Naive B cell (primary cell): ENCODE measurements around the gene SCN4A. TPM values are rescaled to one million over a fixed set of nuclear protein-coding genes. Genes with fewer than 3 reads are reported as not detected.

ENCODE experiments used
- ATAC-seq, 2 donors: fragments of 150-1000 bp; cut with Tn5 transposase; 2 replicates each; pipeline ENCODE4 v1.10.0; 2021; ENCODE audit warnings: low read depth in 2 of 2, mild to moderate bottlenecking in 2 of 2, moderate library complexity in 2 of 2
- DNase-seq: peaks from one replicate; pipeline ENCODE4 v3.0.0; 2022
- H3K27ac Mint-ChIP-seq, 6 donors: one replicate each; pipeline ENCODE4 v1.8.0; 2020 to 2022; ENCODE audit warnings: mild to moderate bottlenecking in 6 of 6, mixed read lengths in 6 of 6, moderate library complexity in 5 of 6, inconsistent platforms in 2 of 6
- H3K27me3 Mint-ChIP-seq, 3 donors: one replicate each; pipeline ENCODE4 v1.8.0; 2021 to 2022; ENCODE audit warnings: mixed read lengths in 3 of 3, mild to moderate bottlenecking in 1 of 3
- H3K36me3 Mint-ChIP-seq, 2 donors: one replicate each; pipeline ENCODE4 v1.8.0; 2020 to 2022; ENCODE audit warnings: mixed read lengths in 2 of 2, inconsistent platforms in 1 of 2, mild to moderate bottlenecking in 1 of 2
- H3K4me1 Mint-ChIP-seq, 3 donors: one replicate each; pipeline ENCODE4 v1.8.0; 2020 to 2022; ENCODE audit warnings: mixed read lengths in 3 of 3, inconsistent platforms in 1 of 3, mild to moderate bottlenecking in 1 of 3, moderate library complexity in 1 of 3
- H3K4me3 Mint-ChIP-seq, 8 donors: one replicate each; pipeline ENCODE4 v1.8.0; 2020 to 2022; ENCODE audit warnings: mild to moderate bottlenecking in 8 of 8, mixed read lengths in 8 of 8, moderate library complexity in 8 of 8, inconsistent platforms in 2 of 8
- H3K9me3 Mint-ChIP-seq, 7 donors: one replicate each; pipeline ENCODE4 v1.8.0; 2020 to 2022; ENCODE audit warnings: mixed read lengths in 7 of 7, mild to moderate bottlenecking in 5 of 7, inconsistent platforms in 2 of 7, moderate library complexity in 1 of 7
- polyA plus RNA-seq, 6 donors: library from polyadenylated mRNA; unstranded; fragments of 300-500 nt; fragmentation: Illumina TruSeq; gene quantifications; one replicate each; pipeline ENCODE4 v1.2.3, GENCODE V29; 2021; ENCODE audit warnings: low read depth in 6 of 6

SCN4A gene
- polyA plus RNA-seq, 6 donors from 2014 or later = 0.89 to 1.4 (median 1.1) TPM; not detected in 1

- Mint-ChIP-seq H3K4me3 (no peak overlapping the region), H3K27ac (peak overlapping the region in 2 of 6 donors; percentile 26)
Measured at GRCh38 chr17:63969278-63969677, 3.4 kb downstream of the SCN4A start.

GRCh38 chr17:63967953-63968352 is 4.8 kb downstream of the SCN4A start:
- H3K27ac Mint-ChIP-seq = no peak overlapping the region
- no peak for ATAC-seq
- H3K4me3 Mint-ChIP-seq = no peak overlapping the region
- peaks cover 11 to 15% (median 12%) of the 10 kb centered on the region in 3 donors for H3K4me1 Mint-ChIP-seq
- no peaks in the 10 kb centered on the region for H3K27me3 Mint-ChIP-seq
- DNase-seq = no peak
- H3K9me3 Mint-ChIP-seq = no peaks in the 10 kb centered on the region
- H3K36me3 Mint-ChIP-seq = no peaks in the 10 kb centered on the region

More at GRCh38 chr17:63969278-63969677, 3.4 kb downstream of the SCN4A start:
- DNase-seq = no peak
- no peaks in the 10 kb centered on the region for H3K9me3 Mint-ChIP-seq
- no peaks in the 10 kb centered on the region for H3K27me3 Mint-ChIP-seq
- no peaks in the 10 kb centered on the region for H3K36me3 Mint-ChIP-seq
- H3K4me1 Mint-ChIP-seq = peaks cover 10 to 12% (median 10%) of the 10 kb centered on the region in 3 donors
- no peak for ATAC-seq

- peaks cover 0 to 2% (median 0%) of the 10 kb centered on the region in 7 donors for H3K9me3 Mint-ChIP-seq
- H3K36me3 Mint-ChIP-seq = no peaks in the 10 kb centered on the region
- no peaks in the 10 kb centered on the region for H3K27me3 Mint-ChIP-seq
- no peak overlapping the region for H3K4me3 Mint-ChIP-seq
- peaks cover 13 to 19% (median 18%) of the 10 kb centered on the region in 3 donors for H3K4me1 Mint-ChIP-seq
- ATAC-seq (peak; percentile 34 to 48), DNase-seq (no peak)
- no peak overlapping the region for H3K27ac Mint-ChIP-seq
Measured at GRCh38 chr17:63966646-63967264, 6.0 kb downstream of the SCN4A start.

- H3K36me3 Mint-ChIP-seq = no peaks in the 10 kb centered on the region
- no peaks in the 10 kb centered on the region for H3K27me3 Mint-ChIP-seq
- H3K4me3 Mint-ChIP-seq = peak overlapping the region in 1 of 8 donors; percentile 21
- H3K27ac Mint-ChIP-seq = peak overlapping the region in 1 of 6 donors; percentile 60
- peaks cover 0 to 2% (median 0%) of the 10 kb centered on the region in 7 donors for H3K9me3 Mint-ChIP-seq
- ATAC-seq (no peak), DNase-seq (no peak)
- H3K4me1 Mint-ChIP-seq = peaks cover 20 to 29% (median 27%) of the 10 kb centered on the region in 3 donors
Measured at GRCh38 chr17:63963123-63963522, 9.6 kb downstream of the SCN4A start.

- ATAC-seq = no peak
- Mint-ChIP-seq H3K4me1 (peaks cover 20 to 28% (median 27%) of the 10 kb centered on the region in 3 donors), H3K27me3 (no peaks in the 10 kb centered on the region), H3K36me3 (no peaks in the 10 kb centered on the region), H3K9me3 (peaks cover 0 to 2% (median 0%) of the 10 kb centered on the region in 7 donors), H3K27ac (peak overlapping the region in 1 of 6 donors; percentile 85), H3K4me3 (peak overlapping the region in 1 of 8 donors; percentile 64)
- no peak for DNase-seq
Measured at GRCh38 chr17:63962298-63962744, 10.4 kb downstream of the SCN4A start.

GRCh38 chr17:63961355-63962212 is 11.1 kb downstream of the SCN4A start:
- H3K36me3 Mint-ChIP-seq = no peaks in the 10 kb centered on the region
- DNase-seq (peak; percentile 42), ATAC-seq (peak; percentile 93 to 95)
- peaks cover 14 to 22% (median 20%) of the 10 kb centered on the region in 3 donors for H3K4me1 Mint-ChIP-seq
- H3K9me3 Mint-ChIP-seq = peaks cover 0 to 2% (median 0%) of the 10 kb centered on the region in 7 donors
- H3K27ac Mint-ChIP-seq = peak overlapping the region in 3 of 6 donors; percentile 33 to 80 (median 51)
- peak overlapping the region in 6 of 8 donors; percentile 33 to 81 (median 44) for H3K4me3 Mint-ChIP-seq
- H3K27me3 Mint-ChIP-seq = no peaks in the 10 kb centered on the region

- Mint-ChIP-seq H3K4me1 (peaks cover 23 to 30% (median 25%) of the 10 kb centered on the region in 3 donors), H3K4me3 (no peak overlapping the region), H3K9me3 (peaks cover 0 to 2% (median 0%) of the 10 kb centered on the region in 7 donors)
Measured at GRCh38 chr17:63960430-63960829, 12.3 kb downstream of the SCN4A start.

GRCh38 chr17:63960006-63960405 is 12.7 kb downstream of the SCN4A start:
- ATAC-seq = no peak
- no peak overlapping the region for H3K4me3 Mint-ChIP-seq
- H3K27ac Mint-ChIP-seq = no peak overlapping the region

More at GRCh38 chr17:63960430-63960829, 12.3 kb downstream of the SCN4A start:
- no peak for ATAC-seq
- Mint-ChIP-seq H3K27ac (peak overlapping the region in 1 of 6 donors; percentile 42), H3K36me3 (no peaks in the 10 kb centered on the region), H3K27me3 (no peaks in the 10 kb centered on the region)
- no peak for DNase-seq

GRCh38 chr17:63956296-63956920 is 16.3 kb downstream of the SCN4A start:
- Mint-ChIP-seq H3K27ac (peak overlapping the region in 5 of 6 donors; percentile 75 to 98 (median 89)), H3K27me3 (no peaks in the 10 kb centered on the region), H3K36me3 (no peaks in the 10 kb centered on the region), H3K9me3 (peaks cover 0 to 1% (median 0%) of the 10 kb centered on the region in 7 donors), H3K4me1 (peaks cover 28 to 49% (median 29%) of the 10 kb centered on the region in 3 donors), H3K4me3 (peak overlapping the region in 1 of 8 donors; percentile 3)
- no peak for DNase-seq
- no peak for ATAC-seq

More at GRCh38 chr17:63960006-63960405, 12.7 kb downstream of the SCN4A start:
- H3K9me3 Mint-ChIP-seq = peaks cover 0 to 2% (median 0%) of the 10 kb centered on the region in 7 donors
- no peak for DNase-seq
- H3K36me3 Mint-ChIP-seq = no peaks in the 10 kb centered on the region
- H3K4me1 Mint-ChIP-seq = peaks cover 25 to 32% (median 27%) of the 10 kb centered on the region in 3 donors
- H3K27me3 Mint-ChIP-seq = no peaks in the 10 kb centered on the region

- no peak for DNase-seq
- peak overlapping the region in 5 of 6 donors; percentile 4 to 98 (median 88) for H3K27ac Mint-ChIP-seq
- H3K4me3 Mint-ChIP-seq = peak overlapping the region in 1 of 8 donors; percentile 32
- H3K9me3 Mint-ChIP-seq = peaks cover 0 to 1% (median 0%) of the 10 kb centered on the region in 7 donors
- no peak for ATAC-seq
- peaks cover 30 to 50% (median 30%) of the 10 kb centered on the region in 3 donors for H3K4me1 Mint-ChIP-seq
- no peaks in the 10 kb centered on the region for H3K36me3 Mint-ChIP-seq
- no peaks in the 10 kb centered on the region for H3K27me3 Mint-ChIP-seq
Measured at GRCh38 chr17:63955791-63956190, 16.9 kb downstream of the SCN4A start.

- Mint-ChIP-seq H3K4me3 (no peak overlapping the region), H3K36me3 (no peaks in the 10 kb centered on the region), H3K4me1 (peaks cover 32 to 54% (median 36%) of the 10 kb centered on the region in 3 donors), H3K9me3 (peaks cover 0 to 1% (median 0%) of the 10 kb centered on the region in 7 donors), H3K27me3 (no peaks in the 10 kb centered on the region), H3K27ac (peak overlapping the region in 4 of 6 donors; percentile 4 to 98 (median 50))
- DNase-seq = no peak
- no peak for ATAC-seq
Measured at GRCh38 chr17:63955232-63955631, 17.5 kb downstream of the SCN4A start.

GRCh38 chr17:63954402-63955063 is 18.2 kb downstream of the SCN4A start:
- Mint-ChIP-seq H3K4me1 (peaks cover 30 to 52% (median 39%) of the 10 kb centered on the region in 3 donors), H3K9me3 (peaks cover 0 to 1% (median 0%) of the 10 kb centered on the region in 7 donors), H3K27ac (peak overlapping the region; percentile 95 to 99 (median 98)), H3K4me3 (peak overlapping the region in 7 of 8 donors; percentile 66 to 92 (median 85)), H3K36me3 (no peaks in the 10 kb centered on the region), H3K27me3 (no peaks in the 10 kb centered on the region)
- DNase-seq = peak; percentile 81
- peak; percentile 89 to 93 for ATAC-seq
